Measurements from ENCODE around the gene PCSK2. TPM values are rescaled to one million over a fixed set of nuclear protein-coding genes. Genes with fewer than 3 reads are reported as not detected.

PCSK2 gene
- total and polyA plus RNA-seq, 2 donors, result 0.05 to 0.18 TPM

- Histone ChIP-seq H3K4me3 (ENCODE audit: low read length in 2 of 2) (no peak overlapping the region), H3K27ac (ENCODE audit: low read depth in 1 of 2, low read length in 1 of 2) (no peak overlapping the region), H3K36me3 (ENCODE audit: control insufficient read depth in 2 of 2, insufficient read depth in 2 of 2, low read length in 1 of 2) (no peaks in the 10 kb centered on the region), H3K9me3 (ENCODE audit: control insufficient read depth in 2 of 2, insufficient read depth in 1 of 2, low read length in 1 of 2) (no peaks in the 10 kb centered on the region), H3K27me3 (ENCODE audit: control insufficient read depth in 2 of 2, insufficient read depth in 1 of 2, low read length in 1 of 2) (no peaks in the 10 kb centered on the region), H3K4me1 (ENCODE audit: control insufficient read depth in 2 of 2, insufficient read depth in 2 of 2, low read length in 2 of 2) (no peaks in the 10 kb centered on the region)
- DNase-seq (ENCODE audit: low read depth in 6 of 9, low spot score in 9 of 9), result no peak
- WGBS, result 79% methylated on average over 8 of the region's 8 CpGs
These were observed 212.9 kb downstream of the PCSK2 start for GRCh38 chr20:17439616-17440296.

DNA sequence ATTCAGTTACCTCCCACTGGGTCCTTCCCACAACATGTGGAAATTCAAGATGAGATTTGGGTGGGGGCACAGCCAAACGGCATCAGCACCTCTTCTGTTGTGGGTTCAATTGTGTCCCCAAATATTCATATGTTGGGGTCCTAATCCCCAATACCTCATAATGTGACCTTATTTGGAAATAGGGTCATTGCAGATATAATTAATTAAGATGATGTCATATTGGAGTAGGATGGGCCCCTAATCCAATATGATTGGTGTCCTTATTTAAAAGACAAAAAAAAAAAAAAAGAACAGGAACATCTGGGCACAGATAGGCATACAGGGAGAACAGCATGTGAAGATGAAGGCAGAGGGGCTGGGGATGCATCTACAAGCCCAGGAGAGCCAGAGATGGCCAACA is 214.9 kb downstream of the PCSK2 start:
- Histone ChIP-seq H3K27ac (ENCODE audit: low read depth in 1 of 2, low read length in 1 of 2) (no peak overlapping the region), H3K27me3 (ENCODE audit: control insufficient read depth in 2 of 2, insufficient read depth in 1 of 2, low read length in 1 of 2) (no peaks in the 10 kb centered on the region), H3K4me1 (ENCODE audit: control insufficient read depth in 2 of 2, insufficient read depth in 2 of 2, low read length in 2 of 2) (no peaks in the 10 kb centered on the region), H3K9me3 (ENCODE audit: control insufficient read depth in 2 of 2, insufficient read depth in 1 of 2, low read length in 1 of 2) (no peaks in the 10 kb centered on the region), H3K4me3 (ENCODE audit: low read length in 2 of 2) (no peak overlapping the region), H3K36me3 (ENCODE audit: control insufficient read depth in 2 of 2, insufficient read depth in 2 of 2, low read length in 1 of 2) (no peaks in the 10 kb centered on the region)
- 95% methylated on average over 1 of the region's 1 CpG for WGBS
- DNase-seq (ENCODE audit: low read depth in 6 of 9, low spot score in 9 of 9), result no peak

- 43% methylated on average over 8 of the region's 8 CpGs for WGBS
- DNase-seq (ENCODE audit: low read depth in 6 of 9, low spot score in 9 of 9), result no peak
These were observed 215.7 kb downstream of the PCSK2 start for GRCh38 chr20:17442588-17442987.

DNA sequence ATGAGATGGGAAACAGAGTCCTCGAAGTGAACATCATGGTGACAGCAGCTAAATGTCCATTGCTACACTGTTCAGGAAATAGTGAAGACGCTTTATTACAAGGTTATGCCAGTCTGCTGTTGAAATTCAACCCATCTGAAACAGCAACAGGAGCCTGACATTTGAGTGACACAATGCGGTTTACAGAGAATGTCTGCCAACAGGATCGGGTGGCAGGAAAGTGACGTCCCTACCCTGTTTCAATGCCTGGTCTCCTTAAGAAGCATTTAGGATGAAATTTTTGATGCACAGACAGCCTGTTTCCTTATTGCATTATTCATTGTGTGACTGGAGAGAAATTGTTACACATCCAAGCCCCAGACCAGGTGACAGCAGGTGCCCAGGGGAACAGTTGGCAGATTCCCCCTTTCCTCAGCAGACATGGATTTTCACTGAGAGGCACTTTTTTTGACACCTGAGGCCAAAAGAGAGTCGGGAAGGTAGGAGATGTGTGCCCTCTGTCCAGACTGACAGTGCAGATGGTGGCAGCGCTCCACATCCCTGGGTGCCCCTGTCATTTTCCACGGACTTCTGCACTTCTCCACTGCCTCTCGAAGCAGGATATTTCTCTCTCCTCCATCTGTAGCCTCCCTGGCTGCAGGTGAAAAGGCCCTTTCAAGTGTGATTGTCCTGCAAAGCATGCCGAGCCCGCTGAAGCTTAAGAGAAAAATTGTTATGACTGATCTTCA is 216.5 kb downstream of the PCSK2 start:
- no peaks in the 10 kb centered on the region for H3K27me3 ChIP-seq (ENCODE audit: control insufficient read depth in 2 of 2, insufficient read depth in 1 of 2, low read length in 1 of 2)

More at GRCh38 chr20:17442588-17442987, 215.7 kb downstream of the PCSK2 start:
- no peaks in the 10 kb centered on the region for H3K36me3 ChIP-seq (ENCODE audit: control insufficient read depth in 2 of 2, insufficient read depth in 2 of 2, low read length in 1 of 2)
- H3K27me3 ChIP-seq (ENCODE audit: control insufficient read depth in 2 of 2, insufficient read depth in 1 of 2, low read length in 1 of 2), result no peaks in the 10 kb centered on the region
- H3K9me3 ChIP-seq (ENCODE audit: control insufficient read depth in 2 of 2, insufficient read depth in 1 of 2, low read length in 1 of 2), result no peaks in the 10 kb centered on the region
- H3K27ac ChIP-seq (ENCODE audit: low read depth in 1 of 2, low read length in 1 of 2), result no peak overlapping the region
- H3K4me3 ChIP-seq (ENCODE audit: low read length in 2 of 2), result no peak overlapping the region
- H3K4me1 ChIP-seq (ENCODE audit: control insufficient read depth in 2 of 2, insufficient read depth in 2 of 2, low read length in 2 of 2), result no peaks in the 10 kb centered on the region

GRCh38 chr20:17444091-17444490 is 217.3 kb downstream of the PCSK2 start:
- WGBS, result 71% methylated on average over 2 of the region's 2 CpGs
- no peaks in the 10 kb centered on the region for H3K27me3 ChIP-seq (ENCODE audit: control insufficient read depth in 2 of 2, insufficient read depth in 1 of 2, low read length in 1 of 2)
- no peaks in the 10 kb centered on the region for H3K36me3 ChIP-seq (ENCODE audit: control insufficient read depth in 2 of 2, insufficient read depth in 2 of 2, low read length in 1 of 2)
- no peak for DNase-seq (ENCODE audit: low read depth in 6 of 9, low spot score in 9 of 9)
- no peaks in the 10 kb centered on the region for H3K9me3 ChIP-seq (ENCODE audit: control insufficient read depth in 2 of 2, insufficient read depth in 1 of 2, low read length in 1 of 2)
- no peaks in the 10 kb centered on the region for H3K4me1 ChIP-seq (ENCODE audit: control insufficient read depth in 2 of 2, insufficient read depth in 2 of 2, low read length in 2 of 2)
- H3K4me3 ChIP-seq (ENCODE audit: low read length in 2 of 2), result no peak overlapping the region
- no peak overlapping the region for H3K27ac ChIP-seq (ENCODE audit: low read depth in 1 of 2, low read length in 1 of 2)

More for the DNA sequence above, 216.5 kb downstream of the PCSK2 start:
- Histone ChIP-seq H3K27ac (ENCODE audit: low read depth in 1 of 2, low read length in 1 of 2) (no peak overlapping the region), H3K9me3 (ENCODE audit: control insufficient read depth in 2 of 2, insufficient read depth in 1 of 2, low read length in 1 of 2) (no peaks in the 10 kb centered on the region), H3K4me1 (ENCODE audit: control insufficient read depth in 2 of 2, insufficient read depth in 2 of 2, low read length in 2 of 2) (no peaks in the 10 kb centered on the region), H3K4me3 (ENCODE audit: low read length in 2 of 2) (no peak overlapping the region), H3K36me3 (ENCODE audit: control insufficient read depth in 2 of 2, insufficient read depth in 2 of 2, low read length in 1 of 2) (no peaks in the 10 kb centered on the region)
- WGBS, result 75% methylated on average over 11 of the region's 11 CpGs
- DNase-seq (ENCODE audit: low read depth in 6 of 9, low spot score in 9 of 9), result no peak

GRCh38 chr20:17445543-17445942 is 218.7 kb downstream of the PCSK2 start:
- Histone ChIP-seq H3K27me3 (ENCODE audit: control insufficient read depth in 2 of 2, insufficient read depth in 1 of 2, low read length in 1 of 2) (no peaks in the 10 kb centered on the region), H3K27ac (ENCODE audit: low read depth in 1 of 2, low read length in 1 of 2) (no peak overlapping the region), H3K9me3 (ENCODE audit: control insufficient read depth in 2 of 2, insufficient read depth in 1 of 2, low read length in 1 of 2) (no peaks in the 10 kb centered on the region), H3K36me3 (ENCODE audit: control insufficient read depth in 2 of 2, insufficient read depth in 2 of 2, low read length in 1 of 2) (no peaks in the 10 kb centered on the region), H3K4me3 (ENCODE audit: low read length in 2 of 2) (no peak overlapping the region), H3K4me1 (ENCODE audit: control insufficient read depth in 2 of 2, insufficient read depth in 2 of 2, low read length in 2 of 2) (no peaks in the 10 kb centered on the region)
- DNase-seq (ENCODE audit: low read depth in 6 of 9, low spot score in 9 of 9), result no peak
- 89% methylated on average over 13 of the region's 13 CpGs for WGBS

DNA sequence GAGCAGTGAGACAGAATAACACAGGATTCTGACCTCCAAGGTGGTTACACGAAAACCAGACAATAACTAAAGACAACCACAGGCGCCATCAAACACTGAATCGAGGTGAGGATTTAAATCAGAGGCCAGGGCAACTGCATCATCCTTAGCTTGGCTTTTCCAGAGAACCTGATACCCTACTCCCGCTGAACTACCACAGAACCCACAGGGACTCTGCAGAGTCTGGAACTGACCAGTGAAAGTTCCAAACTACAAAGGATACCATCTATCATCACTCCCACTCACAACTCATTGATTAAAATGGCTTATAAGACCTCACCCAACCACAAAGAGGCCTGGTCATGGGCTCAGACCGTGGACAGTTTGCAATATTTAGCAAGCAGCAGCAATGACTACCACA is 219.3 kb downstream of the PCSK2 start:
- H3K27ac ChIP-seq (ENCODE audit: low read depth in 1 of 2, low read length in 1 of 2), result no peak overlapping the region
- no peaks in the 10 kb centered on the region for H3K36me3 ChIP-seq (ENCODE audit: control insufficient read depth in 2 of 2, insufficient read depth in 2 of 2, low read length in 1 of 2)
- DNase-seq (ENCODE audit: low read depth in 6 of 9, low spot score in 9 of 9), result no peak
- WGBS, result 93% methylated on average over 5 of the region's 5 CpGs
- H3K4me1 ChIP-seq (ENCODE audit: control insufficient read depth in 2 of 2, insufficient read depth in 2 of 2, low read length in 2 of 2), result no peaks in the 10 kb centered on the region
- no peaks in the 10 kb centered on the region for H3K27me3 ChIP-seq (ENCODE audit: control insufficient read depth in 2 of 2, insufficient read depth in 1 of 2, low read length in 1 of 2)
- H3K9me3 ChIP-seq (ENCODE audit: control insufficient read depth in 2 of 2, insufficient read depth in 1 of 2, low read length in 1 of 2), result no peaks in the 10 kb centered on the region
- no peak overlapping the region for H3K4me3 ChIP-seq (ENCODE audit: low read length in 2 of 2)

DNA sequence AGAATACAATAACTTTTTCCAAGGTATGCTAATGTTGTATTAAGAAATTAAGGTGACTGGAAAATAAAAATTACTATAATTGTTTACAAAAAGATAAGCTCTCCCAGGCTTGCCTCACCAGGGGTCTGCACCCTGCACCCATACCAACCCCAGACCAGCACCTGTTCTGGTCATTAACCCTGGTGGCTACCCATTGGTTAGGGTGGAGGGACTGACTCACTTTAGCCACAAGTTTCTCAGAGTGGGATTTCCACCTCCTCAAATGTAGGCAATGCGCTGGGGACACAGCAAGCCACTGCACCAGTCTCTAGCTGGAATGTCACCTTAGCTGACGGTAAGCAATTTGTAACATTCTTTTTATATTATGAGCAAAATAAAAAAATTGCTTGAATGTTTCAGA is 221.2 kb downstream of the PCSK2 start:
- Histone ChIP-seq H3K36me3 (ENCODE audit: control insufficient read depth in 2 of 2, insufficient read depth in 2 of 2, low read length in 1 of 2) (no peaks in the 10 kb centered on the region), H3K4me1 (ENCODE audit: control insufficient read depth in 2 of 2, insufficient read depth in 2 of 2, low read length in 2 of 2) (no peaks in the 10 kb centered on the region), H3K27ac (ENCODE audit: low read depth in 1 of 2, low read length in 1 of 2) (no peak overlapping the region), H3K9me3 (ENCODE audit: control insufficient read depth in 2 of 2, insufficient read depth in 1 of 2, low read length in 1 of 2) (no peaks in the 10 kb centered on the region), H3K4me3 (ENCODE audit: low read length in 2 of 2) (no peak overlapping the region), H3K27me3 (ENCODE audit: control insufficient read depth in 2 of 2, insufficient read depth in 1 of 2, low read length in 1 of 2) (peaks cover 0 to 2% of the 10 kb centered on the region in 2 donors)
- no peak for DNase-seq (ENCODE audit: low read depth in 6 of 9, low spot score in 9 of 9)
- 97% methylated on average over 2 of the region's 2 CpGs for WGBS

- peaks cover 0 to 5% of the 10 kb centered on the region in 2 donors for H3K27me3 ChIP-seq (ENCODE audit: control insufficient read depth in 2 of 2, insufficient read depth in 1 of 2, low read length in 1 of 2)
- DNase-seq (ENCODE audit: low read depth in 6 of 9, low spot score in 9 of 9), result no peak
- 96% methylated on average over 2 of the region's 2 CpGs for WGBS
These were observed 222.2 kb downstream of the PCSK2 start for GRCh38 chr20:17449031-17449430.

More at GRCh38 chr20:17449031-17449430, 222.2 kb downstream of the PCSK2 start:
- H3K36me3 ChIP-seq (ENCODE audit: control insufficient read depth in 2 of 2, insufficient read depth in 2 of 2, low read length in 1 of 2), result no peaks in the 10 kb centered on the region
- no peak overlapping the region for H3K4me3 ChIP-seq (ENCODE audit: low read length in 2 of 2)
- no peaks in the 10 kb centered on the region for H3K4me1 ChIP-seq (ENCODE audit: control insufficient read depth in 2 of 2, insufficient read depth in 2 of 2, low read length in 2 of 2)
- H3K9me3 ChIP-seq (ENCODE audit: control insufficient read depth in 2 of 2, insufficient read depth in 1 of 2, low read length in 1 of 2), result no peaks in the 10 kb centered on the region
- H3K27ac ChIP-seq (ENCODE audit: low read depth in 1 of 2, low read length in 1 of 2), result no peak overlapping the region
